SK-N-SH (cell line): ENCODE measurements around the gene METTL21A. TPM values are rescaled to one million over a fixed set of nuclear protein-coding genes. Genes with fewer than 3 reads are reported as not detected.

ENCODE experiments used
- CTCF ChIA-PET: fragments of 300-600, 350-600 bp; formaldehyde crosslinking; extraction: SDS; loops from one replicate; lab custom pipeline; 2021; lab: Yijun Ruan, JAX
- POLR2A ChIA-PET: fragments of 350-600 bp; sonication (Branson Sonifier 250); formaldehyde crosslinking; extraction: SDS; loops from one replicate; lab custom pipeline; 2020; ENCODE audit warnings: antibody characterized with exemption, inconsistent platforms; lab: Yijun Ruan, JAX
- DNase-seq: peaks from one replicate; pipeline ENCODE4 v3.0.0; 2012
- H2AFZ ChIP-seq: fragments of 200-600 bp; sonication (generic); 2 replicates; pipeline ENCODE4 v1.8.1; 2016; ENCODE audit warnings: antibody characterized with exemption, mild to moderate bottlenecking, low read depth
- H3F3A ChIP-seq: fragments of 200-600 bp; sonication (generic); replicated peaks from 2 replicates; pipeline ENCODE3; 2016; ENCODE audit warnings: antibody characterized with exemption, mild to moderate bottlenecking; ENCODE audit not compliant: insufficient read depth
- H3K27ac ChIP-seq, 2 experiments: fragments of 200-500 bp in 1 of 2; fragments of 200-600 bp in 1 of 2; sonication (Bioruptor generic) in 1 of 2; sonication (generic), shearing (Covaris generic) in 1 of 2; 2 replicates each; pipeline versions ENCODE4 v1.5.1 to v1.6.1; 2014 to 2016; ENCODE audit warnings: low read depth in 2 of 2, inconsistent platforms in 1 of 2, low read length in 1 of 2, mild to moderate bottlenecking in 1 of 2, mixed read lengths in 1 of 2
- H3K27me3 ChIP-seq: fragments of 200-600 bp; sonication (generic), shearing (Covaris generic); 2 replicates; pipeline ENCODE4 v1.6.1; 2016; ENCODE audit warnings: mixed run types; ENCODE audit not compliant: insufficient read depth
- H3K36me3 ChIP-seq, 2 experiments: fragments of 200-500 bp in 1 of 2; fragments of 200-600 bp in 1 of 2; sonication (Bioruptor generic) in 1 of 2; sonication (generic) in 1 of 2; replicated peaks in 1 of 2; 2 replicates each; pipeline versions ENCODE3 to v1.5.1; 2014 to 2016; ENCODE audit warnings: low read length in 1 of 2, mild to moderate bottlenecking in 1 of 2; ENCODE audit not compliant: insufficient read depth in 2 of 2, control insufficient read depth in 1 of 2
- H3K4me1 ChIP-seq, 2 experiments: fragments of 200-500 bp in 1 of 2; fragments of 200-600 bp in 1 of 2; sonication (Bioruptor generic) in 1 of 2; sonication (generic), shearing (Covaris generic) in 1 of 2; 2 replicates each; pipeline versions ENCODE4 v1.5.1 to v1.6.1; 2014 to 2016; ENCODE audit warnings: low read depth in 1 of 2, low read length in 1 of 2, mixed run types in 1 of 2; ENCODE audit not compliant: insufficient read depth in 2 of 2, control insufficient read depth in 1 of 2
- H3K4me2 ChIP-seq: fragments of 200-600 bp; sonication (generic), shearing (Covaris generic); 2 replicates; pipeline ENCODE4 v1.6.1; 2017; ENCODE audit warnings: mixed run types
- H3K4me3 ChIP-seq, 2 experiments: fragments of 200-500 bp in 1 of 2; fragments of 200-600 bp in 1 of 2; sonication (Bioruptor generic) in 1 of 2; sonication (generic), shearing (Covaris generic) in 1 of 2; 2 replicates each; pipeline versions ENCODE4 v1.5.1 to v1.8.1; 2014 to 2016; ENCODE audit warnings: low read depth in 2 of 2, inconsistent platforms in 1 of 2, low read length in 1 of 2, mild to moderate bottlenecking in 1 of 2, mixed read lengths in 1 of 2, moderate library complexity in 1 of 2
- H3K79me2 ChIP-seq: fragments of 200-600 bp; sonication (generic); 2 replicates; pipeline ENCODE4 v1.8.1; 2017; ENCODE audit warnings: mild to moderate bottlenecking; ENCODE audit not compliant: insufficient read depth
- H3K9ac ChIP-seq: fragments of 200-600 bp; sonication (generic); 2 replicates; pipeline ENCODE4 v1.6.1; 2017; ENCODE audit warnings: mixed run types
- H3K9me2 ChIP-seq: fragments of 200-600 bp; sonication (generic); 2 replicates; pipeline ENCODE4 v1.6.1; 2017; ENCODE audit warnings: mixed run types
- H3K9me3 ChIP-seq: fragments of 200-600 bp; sonication (generic); 2 replicates; pipeline ENCODE4 v1.6.1; 2017; ENCODE audit warnings: mixed run types, mild to moderate bottlenecking, moderate library complexity
- H4K20me1 ChIP-seq: fragments of 200-600 bp; sonication (generic); 2 replicates; pipeline ENCODE4 v1.6.1; 2017; ENCODE audit warnings: mild to moderate bottlenecking, mixed run types; ENCODE audit not compliant: insufficient read depth
- EP300 ChIP-seq, 2 experiments: IDR thresholded peaks; 2 replicates each; pipeline versions ENCODE4 v1.4.0 to v1.6.1; 2012; ENCODE audit warnings: borderline replicate concordance in 1 of 2, low read depth in 1 of 2, low read length in 1 of 2
- FOXJ3 ChIP-seq: sonication (generic); formaldehyde crosslinking; IDR thresholded peaks from 2 replicates; pipeline ENCODE4 v1.5.1; 2020; ENCODE audit warnings: mild to moderate bottlenecking, missing genetic modification reagents
- FOXM1 ChIP-seq: IDR thresholded peaks from 2 replicates; pipeline ENCODE4 v1.4.0; 2012; ENCODE audit warnings: low read depth, mild to moderate bottlenecking
- GATA2 ChIP-seq: sonication (generic); formaldehyde crosslinking; IDR thresholded peaks from 2 replicates; pipeline ENCODE4 v1.5.0; 2020; ENCODE audit warnings: mild to moderate bottlenecking, missing genetic modification reagents
- NFIC ChIP-seq: IDR thresholded peaks from 2 replicates; pipeline ENCODE4 v1.4.0; 2012; ENCODE audit warnings: borderline replicate concordance
- NRF1 ChIP-seq: IDR thresholded peaks from 2 replicates; pipeline ENCODE4 v1.6.1; 2012; ENCODE audit warnings: low read depth, mild to moderate bottlenecking, low read length
- POLR2AphosphoS5 ChIP-seq: IDR thresholded peaks from 2 replicates; pipeline ENCODE4 v1.6.1; 2012; ENCODE audit warnings: low read depth, low read length
- RAD21 ChIP-seq: IDR thresholded peaks from 2 replicates; pipeline ENCODE4 v1.6.1; 2012; ENCODE audit warnings: mild to moderate bottlenecking, low read length
- RCOR1 ChIP-seq: fragments of 150-350 bp; IDR thresholded peaks from 2 replicates; pipeline ENCODE4 v1.6.1; 2017; ENCODE audit warnings: antibody characterized with exemption, low read length
- SIN3A ChIP-seq: IDR thresholded peaks from 2 replicates; pipeline ENCODE4 v1.6.1; 2012; ENCODE audit warnings: low read depth, mild to moderate bottlenecking, low read length, moderate library complexity, borderline replicate concordance
- SMC3 ChIP-seq: IDR thresholded peaks from 2 replicates; pipeline ENCODE4 v1.6.1; 2012; ENCODE audit warnings: low read depth, low read length, improper control_type of control experiment
- TAF1 ChIP-seq: IDR thresholded peaks from 2 replicates; pipeline ENCODE4 v1.6.1; 2012; ENCODE audit warnings: low read depth, mild to moderate bottlenecking, low read length, moderate library complexity, borderline replicate concordance
- TCF12 ChIP-seq: IDR thresholded peaks from 2 replicates; pipeline ENCODE4 v1.4.0; 2012
- TEAD4 ChIP-seq: IDR thresholded peaks from 2 replicates; pipeline ENCODE4 v1.4.0; 2012; ENCODE audit warnings: mild to moderate bottlenecking, borderline replicate concordance; ENCODE audit not compliant: insufficient read depth
- YY1 ChIP-seq: IDR thresholded peaks from 2 replicates; pipeline ENCODE4 v1.4.0; 2012; ENCODE audit warnings: low read depth, mild to moderate bottlenecking
- WGBS: methylation state at CpG from one replicate; pipeline ENCODE4 v1.1.6; 2017; ENCODE audit warnings: low lambda C conversion rate; 5-methylcytosine and 5-hydroxymethylcytosine counted together
- polyA plus RNA-seq, 3 experiments: library from polyadenylated mRNA; depleted of rRNA; stranded (reverse); fragments of >200 nt; gene quantifications; 2 replicates each; pipeline ENCODE4 v1.2.3, GENCODE V29; 2012
- TF ChIP-seq, protein P1 (sequence below): fragments of 200-600 bp; sonication (generic); IDR thresholded peaks from 2 replicates; pipeline ENCODE4 v1.6.1; 2017; ENCODE audit warnings: antibody characterized with exemption, mild to moderate bottlenecking, moderate library complexity
- TF ChIP-seq, protein P2 (sequence below): fragments of 150-350 bp; IDR thresholded peaks from 2 replicates; pipeline ENCODE4 v1.6.1; 2016; ENCODE audit warnings: mild to moderate bottlenecking, low read depth, low read length

Gene METTL21A
- polyA plus RNA-seq, 1 of the 3 experiments (the other 2 are of a cell fraction), result 19.4 TPM

DNA sequence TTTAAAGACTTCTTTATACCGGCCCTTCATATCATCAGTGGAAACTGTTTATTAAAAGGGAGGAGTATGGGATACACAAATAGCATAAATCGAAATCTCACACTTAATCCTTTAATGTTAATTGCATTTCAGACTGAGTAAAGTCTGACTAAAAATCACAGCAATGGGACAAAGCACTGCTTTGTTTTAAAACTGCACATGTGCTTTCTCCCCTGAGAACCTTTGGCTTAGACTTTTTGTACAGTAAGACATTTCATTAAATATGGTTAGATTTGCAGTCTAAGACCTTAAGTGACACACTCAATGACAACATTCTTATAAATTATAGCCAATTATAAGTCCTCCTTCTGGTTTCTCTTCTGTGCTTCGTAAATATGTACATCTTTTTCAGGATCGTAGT lies 12.5 kb downstream of the METTL21A start:
- WGBS, result 94% methylated on average over 4 of the region's 4 CpGs
- Histone ChIP-seq H3F3A (peaks cover 8% of the 10 kb centered on the region), H3K27me3 (no peaks in the 10 kb centered on the region), H4K20me1 (no peaks in the 10 kb centered on the region), H3K9me3 (no peaks in the 10 kb centered on the region), H3K36me3 (peaks cover 6 to 9% of the 10 kb centered on the region in 2 experiments), H3K27ac (no peak overlapping the region), H2AFZ (no peak overlapping the region), H3K4me1 (peaks cover 5 to 17% of the 10 kb centered on the region in 2 experiments; a peak in 3 of 4 replicates), H3K9me2 (no peaks in the 10 kb centered on the region), H3K4me2 (no peak overlapping the region), H3K9ac (no peak overlapping the region), H3K79me2 (peaks cover 3% of the 10 kb centered on the region; the same call in 1 of the 2 replicates), H3K4me3 (no peak overlapping the region)
- CTCF ChIA-PET, result interaction anchor here (0.9 kb wide), 1 partner anchor 13 kb away, joined by 6 read pairs; the partner anchor contains the start of gene METTL21A
- TF ChIP-seq, protein P1, sequence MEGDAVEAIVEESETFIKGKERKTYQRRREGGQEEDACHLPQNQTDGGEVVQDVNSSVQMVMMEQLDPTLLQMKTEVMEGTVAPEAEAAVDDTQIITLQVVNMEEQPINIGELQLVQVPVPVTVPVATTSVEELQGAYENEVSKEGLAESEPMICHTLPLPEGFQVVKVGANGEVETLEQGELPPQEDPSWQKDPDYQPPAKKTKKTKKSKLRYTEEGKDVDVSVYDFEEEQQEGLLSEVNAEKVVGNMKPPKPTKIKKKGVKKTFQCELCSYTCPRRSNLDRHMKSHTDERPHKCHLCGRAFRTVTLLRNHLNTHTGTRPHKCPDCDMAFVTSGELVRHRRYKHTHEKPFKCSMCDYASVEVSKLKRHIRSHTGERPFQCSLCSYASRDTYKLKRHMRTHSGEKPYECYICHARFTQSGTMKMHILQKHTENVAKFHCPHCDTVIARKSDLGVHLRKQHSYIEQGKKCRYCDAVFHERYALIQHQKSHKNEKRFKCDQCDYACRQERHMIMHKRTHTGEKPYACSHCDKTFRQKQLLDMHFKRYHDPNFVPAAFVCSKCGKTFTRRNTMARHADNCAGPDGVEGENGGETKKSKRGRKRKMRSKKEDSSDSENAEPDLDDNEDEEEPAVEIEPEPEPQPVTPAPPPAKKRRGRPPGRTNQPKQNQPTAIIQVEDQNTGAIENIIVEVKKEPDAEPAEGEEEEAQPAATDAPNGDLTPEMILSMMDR, result no peak
- TF ChIP-seq POLR2AphosphoS5 (no peak), TEAD4 (no peak), SIN3A (no peak), EP300 (IDR thresholded peaks at IDR 0.05; ENCODE audit: borderline replicate concordance in 1 of 2, low read depth in 1 of 2, low read length in 1 of 2) (no peak), NFIC (no peak), TAF1 (no peak), FOXM1 (no peak), GATA2 (no peak), SMC3 (no peak), NRF1 (no peak), RAD21 (no peak), TCF12 (no peak), RCOR1 (no peak), FOXJ3 (CRISPR knock-in tag) (no peak), YY1 (no peak)
- TF ChIP-seq, protein P2, sequence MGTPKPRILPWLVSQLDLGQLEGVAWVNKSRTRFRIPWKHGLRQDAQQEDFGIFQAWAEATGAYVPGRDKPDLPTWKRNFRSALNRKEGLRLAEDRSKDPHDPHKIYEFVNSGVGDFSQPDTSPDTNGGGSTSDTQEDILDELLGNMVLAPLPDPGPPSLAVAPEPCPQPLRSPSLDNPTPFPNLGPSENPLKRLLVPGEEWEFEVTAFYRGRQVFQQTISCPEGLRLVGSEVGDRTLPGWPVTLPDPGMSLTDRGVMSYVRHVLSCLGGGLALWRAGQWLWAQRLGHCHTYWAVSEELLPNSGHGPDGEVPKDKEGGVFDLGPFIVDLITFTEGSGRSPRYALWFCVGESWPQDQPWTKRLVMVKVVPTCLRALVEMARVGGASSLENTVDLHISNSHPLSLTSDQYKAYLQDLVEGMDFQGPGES, result no peak
- DNase-seq, result no peak
- POLR2A ChIA-PET, result interaction anchor here (0.6 to 1.2 kb wide), 2 partner anchors 9 to 12 kb away, joined by 3 read pairs; partner anchors contain the start of gene METTL21A

DNA sequence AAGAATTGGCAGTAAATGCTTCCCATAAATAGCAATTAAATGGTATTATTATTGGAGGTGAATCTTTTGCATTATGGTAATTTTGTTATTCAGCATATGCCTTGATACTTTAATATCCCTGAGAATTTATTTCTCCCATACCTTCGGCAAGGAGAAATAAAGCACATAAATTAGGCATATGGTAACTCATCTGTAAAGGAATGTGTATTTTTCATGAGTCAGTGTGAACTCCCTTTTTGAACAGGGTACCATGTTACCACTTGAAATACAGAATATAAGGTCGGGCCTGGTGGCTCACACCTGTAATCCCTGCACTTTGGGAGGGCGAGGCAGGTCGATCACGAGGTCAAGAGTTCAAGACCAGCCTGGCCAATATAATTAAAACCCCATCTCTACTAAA lies 18.4 kb downstream of the METTL21A start:
- CTCF ChIA-PET, result no interaction called here

More for the DNA sequence above, 18.4 kb downstream of the METTL21A start:
- Histone ChIP-seq H4K20me1 (no peaks in the 10 kb centered on the region), H3K27me3 (no peaks in the 10 kb centered on the region), H3K4me1 (0 out of 4 replicates have a peak, but pooled peaks cover 0 to under 1% of the 10 kb centered on the region in 2 experiments), H3K9me3 (no peaks in the 10 kb centered on the region), H3K36me3 (peaks cover 7 to 15% of the 10 kb centered on the region in 2 experiments), H3K9ac (no peak overlapping the region), H3K79me2 (no peaks in the 10 kb centered on the region; the same call in 1 of the 2 replicates), H3K27ac (no peak overlapping the region), H3F3A (no peaks in the 10 kb centered on the region), H3K4me3 (no peak overlapping the region), H3K4me2 (no peak overlapping the region), H3K9me2 (no peaks in the 10 kb centered on the region), H2AFZ (no peak overlapping the region)
- POLR2A ChIA-PET, result interaction anchor here (1.4 kb wide), 1 partner anchor 77 kb away, joined by 3 read pairs; the partner anchor contains the start of gene CREB1
- 92% methylated on average over 5 of the region's 5 CpGs for WGBS
- TF ChIP-seq TCF12 (no peak), FOXM1 (no peak), TAF1 (no peak)
- TF ChIP-seq, protein P2, result no peak
- DNase-seq, result no peak
